Mucosa of descending colon (tissue), 3 donors: ENCODE measurements around the gene SMIM41. TPM values are rescaled to one million over a fixed set of nuclear protein-coding genes. Genes with fewer than 3 reads are reported as not detected.

Experiments used
- ATAC-seq: fragments of 200-7000 bp; cut with Tn5 transposase; one replicate; pipeline ENCODE4 v1.9.1; 2020; ENCODE audit warnings: mild to moderate bottlenecking, moderate library complexity
- DNase-seq, 3 donors: peaks; one replicate each; pipeline ENCODE4 v3.0.0-alpha.2; 2020
- H3K36me3 ChIP-seq: fragments of 200-600 bp; one replicate; pipeline ENCODE4 v1.8.0; 2021; ENCODE audit warnings: low read depth, mild to moderate bottlenecking
- H3K4me1 ChIP-seq: fragments of 200-600 bp; one replicate; pipeline ENCODE4 v1.8.0; 2021; ENCODE audit warnings: low read depth, mild to moderate bottlenecking
- H3K4me3 ChIP-seq: fragments of 200-600 bp; one replicate; pipeline ENCODE4 v1.8.0; 2021; ENCODE audit warnings: mild to moderate bottlenecking
- H3K9me3 ChIP-seq: fragments of 200-600 bp; one replicate; pipeline ENCODE4 v1.8.0; 2021; ENCODE audit warnings: mild to moderate bottlenecking
- intact Hi-C, 2 donors: fragments of 100-400 bp; cut with DNase I in 1 of 2; cut with micrococcal nuclease in 1 of 2; formaldehyde crosslinking; loops; one replicate each; pipeline versions ENCODE4 v1.11.0 to v1.11.1; 2022; cut with DNase I, micrococcal nuclease
- total RNA-seq, 3 donors: library from RNA; stranded (reverse); fragmentation: NEBNext Ultra II Directional in 2 of 3; extraction: Animal tissue kit (Norgen Biotek cat#: 25700) in 2 of 3; gene quantifications; one replicate each; pipeline versions ENCODE4 v1.2.1 to v1.2.4, GENCODE V29; 2021 to 2023
- TF ChIP-seq, protein P1 (sequence below): fragments of 200-600 bp; IDR thresholded peaks from one replicate; pipeline ENCODE4 v1.8.0; 2022; ENCODE audit warnings: antibody characterized with exemption, mild to moderate bottlenecking
- donor health status: DM: no; HTN: no; CAD: no; lungs with moderate emphysema.
- donor health status: DM: no; HTN: no; CAD: no.
- donor health status: DM: no; HTN: yes; CAD: no.

The SMIM41 gene
- total RNA-seq, 3 donors from 2014 or later: 0.32 to 0.41 TPM; not detected in 1

DNA sequence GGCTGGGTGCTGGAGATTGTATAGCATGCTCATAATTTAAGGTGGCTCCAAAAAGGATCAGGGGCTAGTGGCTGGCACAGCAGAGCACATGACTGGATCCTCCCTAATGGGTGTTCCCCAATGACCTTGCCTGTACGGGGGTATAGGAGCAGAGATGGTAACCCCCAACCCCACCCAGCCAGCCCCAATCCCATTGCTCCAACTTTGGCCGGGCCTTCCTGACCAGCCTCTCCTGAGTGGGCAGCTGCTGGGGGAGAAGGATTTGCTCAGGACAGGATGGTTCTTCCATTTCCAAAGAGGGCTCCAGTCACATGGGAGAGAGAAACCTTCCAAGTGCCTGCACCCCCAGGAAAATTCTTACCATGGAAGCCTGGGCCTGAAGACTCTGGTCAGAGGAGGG, 43.6 kb upstream of the SMIM41 start:
- no peak for DNase-seq

GRCh38 chr12:52036587-52037171, 42.8 kb upstream of the SMIM41 start:
- peaks cover 23% of the 10 kb centered on the region for H3K4me1 ChIP-seq
- intact Hi-C loops: no loop called here
- no peaks in the 10 kb centered on the region for H3K9me3 ChIP-seq
- ATAC-seq: peak; percentile 75
- no peak overlapping the region for H3K4me3 ChIP-seq
- no peaks in the 10 kb centered on the region for H3K36me3 ChIP-seq
- TF ChIP-seq, protein P1, sequence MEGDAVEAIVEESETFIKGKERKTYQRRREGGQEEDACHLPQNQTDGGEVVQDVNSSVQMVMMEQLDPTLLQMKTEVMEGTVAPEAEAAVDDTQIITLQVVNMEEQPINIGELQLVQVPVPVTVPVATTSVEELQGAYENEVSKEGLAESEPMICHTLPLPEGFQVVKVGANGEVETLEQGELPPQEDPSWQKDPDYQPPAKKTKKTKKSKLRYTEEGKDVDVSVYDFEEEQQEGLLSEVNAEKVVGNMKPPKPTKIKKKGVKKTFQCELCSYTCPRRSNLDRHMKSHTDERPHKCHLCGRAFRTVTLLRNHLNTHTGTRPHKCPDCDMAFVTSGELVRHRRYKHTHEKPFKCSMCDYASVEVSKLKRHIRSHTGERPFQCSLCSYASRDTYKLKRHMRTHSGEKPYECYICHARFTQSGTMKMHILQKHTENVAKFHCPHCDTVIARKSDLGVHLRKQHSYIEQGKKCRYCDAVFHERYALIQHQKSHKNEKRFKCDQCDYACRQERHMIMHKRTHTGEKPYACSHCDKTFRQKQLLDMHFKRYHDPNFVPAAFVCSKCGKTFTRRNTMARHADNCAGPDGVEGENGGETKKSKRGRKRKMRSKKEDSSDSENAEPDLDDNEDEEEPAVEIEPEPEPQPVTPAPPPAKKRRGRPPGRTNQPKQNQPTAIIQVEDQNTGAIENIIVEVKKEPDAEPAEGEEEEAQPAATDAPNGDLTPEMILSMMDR: no peak
- peak; percentile 90 to 93 (median 92) for DNase-seq

More for the DNA sequence above, 43.6 kb upstream of the SMIM41 start:
- Histone ChIP-seq H3K4me3 (no peak overlapping the region), H3K36me3 (no peaks in the 10 kb centered on the region), H3K9me3 (no peaks in the 10 kb centered on the region), H3K4me1 (peaks cover 23% of the 10 kb centered on the region)
- no peak for ATAC-seq
- intact Hi-C loops: no loop called here
- TF ChIP-seq, protein P1: no peak

DNA sequence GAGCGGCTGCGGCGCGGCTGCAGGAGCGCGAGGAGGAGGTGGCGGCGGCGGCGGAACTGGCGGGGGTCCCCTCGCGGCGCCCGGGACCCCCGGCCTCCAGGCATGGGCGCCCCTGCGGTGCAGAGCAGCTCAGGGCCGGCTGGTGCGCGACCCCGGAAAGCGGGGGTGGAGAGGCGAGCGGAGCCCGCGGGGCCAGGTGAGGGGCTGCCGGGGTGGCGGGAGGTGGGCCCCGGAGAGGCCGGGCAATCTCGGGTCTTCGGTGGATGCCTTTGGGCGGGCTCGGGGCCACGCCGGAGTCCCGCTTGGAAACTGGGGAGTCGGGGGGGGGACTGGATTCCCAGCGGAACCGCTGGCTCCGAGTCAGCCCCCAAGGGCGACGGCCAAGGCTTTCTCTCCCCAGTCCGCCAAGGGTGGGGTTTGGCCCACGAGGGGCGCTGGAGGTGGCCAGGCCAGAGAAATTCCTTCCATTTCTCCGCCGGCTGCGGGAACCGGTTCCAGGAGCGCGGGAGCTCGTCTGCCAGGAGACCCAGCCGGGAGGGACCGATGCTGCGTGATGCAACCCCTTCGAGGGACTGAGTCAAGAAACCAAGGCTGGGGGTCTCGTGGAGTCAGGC, 42.1 kb upstream of the SMIM41 start:
- intact Hi-C loops: no loop called here
- TF ChIP-seq, protein P1: no peak
- Histone ChIP-seq H3K4me1 (peaks cover 20% of the 10 kb centered on the region), H3K36me3 (no peaks in the 10 kb centered on the region), H3K9me3 (no peaks in the 10 kb centered on the region), H3K4me3 (peak overlapping the region; percentile 19)
- peak in 1 of 3 donors; percentile 74 for DNase-seq
- ATAC-seq: no peak

- no peaks in the 10 kb centered on the region for H3K36me3 ChIP-seq
- ATAC-seq: no peak
- TF ChIP-seq, protein P1: no peak
- DNase-seq: no peak
- intact Hi-C loops: no loop called here
- peaks cover 15% of the 10 kb centered on the region for H3K4me1 ChIP-seq
- H3K9me3 ChIP-seq: no peaks in the 10 kb centered on the region
- H3K4me3 ChIP-seq: no peak overlapping the region
These were observed 41.1 kb upstream of the SMIM41 start for GRCh38 chr12:52038447-52038846.

DNA sequence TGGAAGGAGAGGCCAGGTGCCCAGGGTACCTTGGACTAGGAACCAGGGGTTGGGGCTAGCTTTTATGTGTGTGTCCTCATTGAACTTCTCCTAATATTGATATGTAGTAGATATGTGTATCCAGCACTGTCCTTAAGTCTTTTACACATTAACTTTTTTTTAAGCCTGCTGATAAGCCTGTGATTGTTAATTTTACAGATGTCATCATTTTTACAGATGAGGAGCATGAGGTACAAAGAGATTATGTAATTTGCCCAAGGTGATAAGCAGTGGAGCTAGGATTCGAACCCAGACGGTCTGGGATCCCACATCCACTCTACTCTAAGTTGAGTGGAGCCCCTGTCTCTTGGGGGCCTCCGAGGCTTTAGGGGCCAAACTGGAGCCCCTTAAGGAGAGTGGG, 38.5 kb upstream of the SMIM41 start:
- no peak for ATAC-seq

More for the DNA sequence above, 38.5 kb upstream of the SMIM41 start:
- TF ChIP-seq, protein P1: no peak
- Histone ChIP-seq H3K4me1 (peaks cover 18% of the 10 kb centered on the region), H3K9me3 (no peaks in the 10 kb centered on the region), H3K36me3 (no peaks in the 10 kb centered on the region), H3K4me3 (no peak overlapping the region)
- no peak for DNase-seq
- intact Hi-C loops: no loop called here
